NCI-H1417 treated with DMSO at 0.1 percent for 48 hours (cell line): ENCODE data around the gene PTER.

Source experiments
- DNase-seq: peaks from one replicate; lab custom pipeline; 2025; lab: John Stamatoyannopoulos, UW

Gene PTER, protein sequence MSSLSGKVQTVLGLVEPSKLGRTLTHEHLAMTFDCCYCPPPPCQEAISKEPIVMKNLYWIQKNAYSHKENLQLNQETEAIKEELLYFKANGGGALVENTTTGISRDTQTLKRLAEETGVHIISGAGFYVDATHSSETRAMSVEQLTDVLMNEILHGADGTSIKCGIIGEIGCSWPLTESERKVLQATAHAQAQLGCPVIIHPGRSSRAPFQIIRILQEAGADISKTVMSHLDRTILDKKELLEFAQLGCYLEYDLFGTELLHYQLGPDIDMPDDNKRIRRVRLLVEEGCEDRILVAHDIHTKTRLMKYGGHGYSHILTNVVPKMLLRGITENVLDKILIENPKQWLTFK

DNA sequence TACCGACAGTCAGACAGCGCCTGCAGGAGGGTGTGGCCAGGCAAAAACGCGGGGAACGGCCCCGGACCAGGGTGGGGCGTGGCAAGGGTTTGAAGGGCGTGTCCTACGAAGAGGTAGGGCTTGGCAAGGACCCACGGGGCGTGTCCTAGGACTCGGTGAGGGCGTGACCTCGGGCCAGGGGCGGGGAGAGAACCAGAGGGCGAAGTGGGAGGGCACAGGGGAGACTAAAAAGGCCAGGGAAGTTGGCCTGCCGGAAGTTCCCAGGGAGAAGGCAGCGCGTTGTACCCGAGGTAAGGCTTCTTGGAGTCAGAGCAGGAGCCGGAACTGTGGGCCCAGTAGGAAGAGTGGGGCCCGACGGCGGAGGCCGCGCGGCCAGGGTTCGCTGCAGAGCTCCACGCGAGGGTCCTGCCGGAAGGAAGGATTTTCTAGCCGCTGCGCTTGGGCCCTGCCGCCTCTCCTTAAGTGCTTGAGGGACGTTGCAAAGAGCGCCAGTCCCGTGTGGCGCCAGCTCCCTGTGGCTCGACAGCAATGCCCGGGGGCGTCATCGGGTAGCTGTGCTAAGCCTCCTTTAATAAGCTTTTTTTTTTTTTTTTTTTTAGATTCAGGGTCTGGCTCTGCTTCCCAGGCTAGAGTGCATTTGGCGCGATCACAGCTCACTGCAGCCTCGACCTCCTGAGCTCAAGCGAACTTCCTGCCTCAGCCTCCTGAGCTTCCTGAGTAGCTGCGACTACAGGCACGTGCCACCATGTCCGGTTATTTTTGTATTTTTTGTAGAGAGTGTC lies at the start of gene PTER:
PTER (plus strand) TSS at position 253 of the 782 bp plus-strand sequence. CDS start 47,375 bp downstream, outside the sequence.
- peak; percentile 86 for DNase-seq

DNA sequence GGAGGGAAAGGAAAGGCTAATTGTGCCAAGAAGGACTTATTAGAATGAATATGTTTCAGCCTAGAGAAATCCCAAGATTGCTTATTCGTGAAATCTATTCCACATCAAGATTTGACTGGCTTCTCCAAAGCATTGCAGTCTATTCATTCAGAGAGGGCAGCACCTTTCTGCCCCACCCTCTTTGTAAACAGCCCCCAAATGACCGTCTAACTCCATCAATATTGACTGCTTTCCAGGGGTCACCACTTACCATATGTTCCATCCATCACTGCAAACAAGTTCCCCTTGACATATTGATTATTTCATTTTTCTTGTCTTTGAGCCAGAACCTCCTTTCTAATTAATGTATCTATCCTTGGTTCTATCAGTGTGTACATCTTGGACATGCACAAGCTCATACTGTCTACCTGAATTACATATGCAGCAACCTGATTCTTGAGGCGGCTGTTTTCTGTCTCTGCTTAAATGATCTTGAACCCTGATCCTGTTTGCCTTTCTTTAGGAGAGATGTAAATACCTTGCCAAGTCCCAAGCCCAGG lies 44.2 kb upstream of the PTER start:
- no peak for DNase-seq

DNA sequence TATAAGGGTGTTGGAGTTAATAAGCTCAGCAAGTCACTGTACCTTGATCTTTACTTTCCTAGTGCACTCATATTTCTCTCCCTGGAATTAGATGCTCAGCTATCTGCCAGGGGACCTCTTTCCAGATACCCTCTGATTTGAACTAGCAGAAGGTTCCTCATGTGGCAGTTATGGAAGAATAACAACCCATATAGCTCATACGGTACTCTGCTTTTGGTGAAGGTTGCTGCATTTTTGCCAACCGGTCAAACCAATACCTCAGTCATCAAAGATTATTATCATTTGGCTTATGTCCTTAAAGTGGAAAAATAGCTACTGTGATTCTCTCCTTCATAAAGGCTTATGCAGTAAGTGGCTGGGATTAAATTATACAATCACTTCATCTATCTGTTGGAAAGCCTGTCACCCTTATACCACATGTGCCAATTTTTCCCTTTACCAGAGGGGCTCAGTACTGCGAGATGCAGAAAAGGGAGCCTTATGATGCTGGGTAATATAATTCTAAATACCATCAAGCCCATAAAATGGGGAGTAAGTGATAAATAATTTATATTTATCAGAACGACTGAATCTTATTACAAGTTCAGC lies 43.4 kb upstream of the PTER start:
- no peak for DNase-seq

DNA sequence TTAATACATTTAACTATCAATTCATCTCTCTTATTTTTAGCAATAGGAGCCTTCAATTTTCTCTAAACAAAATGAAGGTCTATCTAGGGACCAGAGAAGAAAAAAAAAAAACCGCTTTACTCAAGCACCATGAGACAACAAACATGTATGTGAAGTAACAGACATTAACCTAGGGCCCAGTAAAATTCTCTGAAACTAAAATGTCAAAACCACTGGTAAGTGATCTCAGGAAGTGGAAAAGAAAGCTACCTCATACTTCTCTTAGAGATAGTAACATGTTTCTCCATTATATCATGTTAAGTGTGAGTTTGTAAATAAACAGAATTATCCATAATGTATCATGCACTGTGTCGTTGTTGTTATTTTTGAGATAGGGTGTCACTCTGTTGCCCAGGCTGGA lies 35.4 kb upstream of the PTER start:
- no peak for DNase-seq

DNA sequence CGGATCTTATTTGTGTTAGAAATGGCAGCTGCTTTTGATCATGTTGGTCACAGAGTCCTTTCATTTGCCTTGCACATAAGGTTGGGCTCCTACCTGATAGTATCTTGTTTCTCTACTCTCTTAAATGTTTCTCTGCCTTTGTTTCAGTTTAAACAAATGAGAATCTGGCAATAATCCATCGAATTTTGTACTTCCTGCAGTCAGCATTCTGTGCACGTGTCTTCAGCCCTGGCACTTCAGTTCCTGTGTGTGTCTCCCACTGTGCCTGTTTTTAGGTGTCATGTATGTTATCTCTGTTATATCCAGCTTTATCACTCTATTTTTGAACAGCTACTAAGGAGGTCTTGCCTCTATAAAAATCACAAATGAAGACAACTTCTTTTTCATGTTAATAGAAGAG lies 28.4 kb upstream of the PTER start:
- DNase-seq = no peak

DNA sequence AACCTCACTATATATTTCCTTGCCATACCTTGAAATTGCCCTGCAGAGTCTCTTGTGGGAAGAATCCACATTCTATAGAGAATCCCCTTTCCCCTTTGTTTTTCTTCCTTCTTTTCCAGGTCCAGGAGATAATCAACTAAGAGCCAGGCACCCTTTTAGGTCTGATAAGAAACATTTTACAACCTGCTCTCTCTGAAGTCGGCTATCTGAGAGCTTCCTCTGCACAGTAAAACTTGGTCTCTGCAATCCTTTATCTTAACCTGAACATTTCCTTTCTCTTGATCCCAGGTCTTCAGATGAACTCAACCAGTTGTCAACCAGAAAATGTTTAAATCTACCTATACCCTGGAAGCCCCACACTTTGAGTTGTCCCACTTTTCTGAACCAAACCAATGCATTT lies 19.5 kb upstream of the PTER start:
- DNase-seq = no peak

DNA sequence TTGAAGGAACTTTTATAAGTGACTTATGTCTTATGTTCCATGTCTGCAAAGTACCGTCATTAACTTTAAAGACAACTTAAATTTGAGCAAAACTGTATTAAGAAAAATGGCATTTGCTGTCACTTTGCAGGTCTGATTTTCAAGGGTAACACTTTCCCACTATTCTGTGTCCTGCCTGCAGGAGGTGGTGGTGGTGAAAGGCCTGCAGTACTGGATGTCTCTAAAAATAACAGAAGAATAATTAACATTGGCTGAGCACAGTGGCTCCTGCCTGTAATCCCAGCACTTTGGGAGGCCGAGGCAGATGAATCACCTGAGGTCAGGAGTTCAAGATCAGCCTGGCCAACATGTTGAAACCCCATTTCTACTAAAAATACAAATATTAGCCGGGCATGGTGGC lies 13.2 kb upstream of the PTER start:
- no peak for DNase-seq

DNA sequence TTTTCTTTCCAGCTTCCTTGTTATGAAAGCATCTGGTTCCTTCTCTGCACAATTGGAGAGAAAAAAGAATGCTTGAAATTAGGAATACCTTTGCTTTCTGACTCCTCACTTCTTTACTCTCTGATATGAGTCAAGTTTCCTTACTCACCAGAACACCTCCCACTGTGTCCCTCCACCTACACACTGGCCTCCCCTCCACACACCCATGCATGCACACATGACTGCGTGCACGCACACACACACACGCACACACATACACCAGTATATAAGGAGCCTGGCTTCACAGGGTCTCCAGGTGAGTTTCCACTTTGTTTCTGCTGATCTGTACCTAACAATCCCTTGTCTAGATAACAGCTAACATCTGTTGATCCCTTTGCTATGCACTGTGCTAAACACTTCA lies 11.4 kb upstream of the PTER start:
- no peak for DNase-seq

DNA sequence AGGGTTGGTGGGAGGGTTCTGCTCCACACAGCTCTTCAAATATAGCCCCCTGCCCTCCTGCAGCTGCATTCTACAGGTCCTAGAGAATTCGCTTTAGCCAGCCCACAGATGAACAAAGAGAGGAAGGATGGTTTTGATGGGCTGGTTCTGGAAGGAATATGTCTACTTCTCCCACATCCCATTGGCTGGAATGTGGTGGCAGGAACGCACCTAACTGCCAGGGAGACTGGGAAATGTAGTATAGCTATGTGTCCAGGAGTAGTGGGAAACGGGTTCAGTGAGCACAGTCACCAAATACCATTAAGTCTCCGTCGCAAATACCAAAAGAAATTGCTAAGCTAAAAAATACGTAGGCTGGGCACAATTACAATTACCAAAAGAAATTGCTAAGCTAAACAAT lies 7.3 kb upstream of the PTER start:
- DNase-seq = no peak

DNA sequence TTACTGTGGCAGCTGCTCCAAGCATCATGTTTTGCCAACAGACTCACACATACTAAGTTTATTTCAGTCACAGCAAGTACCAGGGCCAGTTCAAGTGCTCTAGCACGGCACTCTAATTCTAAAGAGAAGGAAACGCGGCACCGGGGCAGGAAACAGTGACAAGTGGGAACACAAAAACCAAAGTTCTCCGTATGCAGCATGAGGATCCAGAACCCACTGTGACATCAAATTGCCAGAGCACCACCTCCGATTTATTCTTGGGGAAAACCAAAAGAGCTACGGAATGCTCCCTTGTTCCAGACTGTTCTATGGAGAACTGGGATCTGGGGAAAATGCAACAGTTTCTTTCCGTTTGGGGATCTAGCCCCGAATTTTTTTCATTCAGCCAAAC lies 448 bp upstream of the PTER start:
- no peak for DNase-seq

DNA sequence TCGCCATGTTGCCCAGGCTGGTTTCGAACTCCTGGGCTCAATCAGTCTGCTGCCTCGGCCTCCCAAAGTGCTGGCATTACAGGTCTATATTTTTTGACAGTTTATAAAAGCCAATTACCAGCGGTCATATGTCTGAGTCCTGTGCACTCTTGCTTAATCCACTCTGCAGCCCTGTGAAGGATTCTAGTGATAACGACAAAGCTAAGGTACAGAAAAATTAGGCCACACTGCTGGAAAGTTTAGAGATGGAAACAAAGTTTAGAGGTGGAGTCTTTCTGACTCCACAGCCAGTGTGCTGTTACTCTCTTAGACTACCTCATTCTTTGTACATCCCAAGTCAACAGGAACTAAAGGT lies 707 bp downstream of the PTER start:
- DNase-seq = no peak

DNA sequence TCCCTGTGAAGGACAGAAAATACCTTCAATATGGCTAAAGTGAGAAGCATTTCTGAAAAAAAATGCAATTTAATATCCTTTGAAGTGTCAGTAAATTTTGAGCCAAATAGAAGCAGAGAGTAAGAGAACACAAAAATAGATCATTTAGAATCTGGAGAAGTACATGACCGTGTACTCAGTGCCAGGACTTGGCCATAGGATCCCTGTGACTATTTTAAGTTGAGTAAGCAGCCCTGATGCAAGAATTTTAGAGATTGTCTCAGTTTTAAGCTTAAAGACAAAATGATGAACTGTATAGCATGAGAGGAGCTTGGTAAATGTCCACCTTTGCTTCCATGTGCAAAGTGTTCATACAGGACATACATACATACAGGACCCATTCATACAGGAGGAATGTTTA lies 2.5 kb downstream of the PTER start:
- no peak for DNase-seq

DNA sequence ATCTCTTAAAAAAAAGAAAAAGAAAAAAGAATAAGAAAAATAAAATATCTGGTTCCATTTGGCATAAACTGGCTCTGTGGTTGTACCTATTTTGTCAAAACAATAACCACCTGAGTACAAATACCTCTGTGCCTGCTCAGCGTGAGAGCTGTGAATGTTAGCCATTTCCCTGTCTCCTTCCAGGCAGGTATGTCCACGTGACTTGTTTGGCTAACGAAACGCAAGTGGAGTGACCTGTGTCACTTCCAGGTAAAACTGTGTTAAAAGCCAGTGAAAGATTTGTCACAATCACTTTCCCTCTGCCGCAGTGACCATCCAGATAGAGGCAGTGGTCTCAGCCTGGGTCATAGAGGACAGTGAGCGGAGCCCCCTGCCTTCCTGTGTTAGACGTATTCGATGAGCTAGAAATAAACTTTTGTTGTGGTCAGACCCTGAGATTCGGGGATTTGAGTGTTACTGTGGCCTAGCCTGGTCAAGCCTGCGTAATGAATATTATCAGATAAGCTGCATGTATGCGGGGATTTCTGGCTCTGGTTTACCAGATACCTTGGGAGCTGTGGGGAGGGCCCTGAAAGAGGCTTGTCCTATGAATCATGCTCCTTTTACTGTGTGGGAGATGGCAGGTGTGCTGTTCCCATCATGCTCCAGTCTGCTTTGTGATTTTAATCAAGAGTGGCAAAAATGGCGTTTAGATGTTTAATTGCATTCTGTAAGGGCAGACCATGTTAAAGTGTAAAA lies 3.8 kb downstream of the PTER start:
- DNase-seq = no peak

DNA sequence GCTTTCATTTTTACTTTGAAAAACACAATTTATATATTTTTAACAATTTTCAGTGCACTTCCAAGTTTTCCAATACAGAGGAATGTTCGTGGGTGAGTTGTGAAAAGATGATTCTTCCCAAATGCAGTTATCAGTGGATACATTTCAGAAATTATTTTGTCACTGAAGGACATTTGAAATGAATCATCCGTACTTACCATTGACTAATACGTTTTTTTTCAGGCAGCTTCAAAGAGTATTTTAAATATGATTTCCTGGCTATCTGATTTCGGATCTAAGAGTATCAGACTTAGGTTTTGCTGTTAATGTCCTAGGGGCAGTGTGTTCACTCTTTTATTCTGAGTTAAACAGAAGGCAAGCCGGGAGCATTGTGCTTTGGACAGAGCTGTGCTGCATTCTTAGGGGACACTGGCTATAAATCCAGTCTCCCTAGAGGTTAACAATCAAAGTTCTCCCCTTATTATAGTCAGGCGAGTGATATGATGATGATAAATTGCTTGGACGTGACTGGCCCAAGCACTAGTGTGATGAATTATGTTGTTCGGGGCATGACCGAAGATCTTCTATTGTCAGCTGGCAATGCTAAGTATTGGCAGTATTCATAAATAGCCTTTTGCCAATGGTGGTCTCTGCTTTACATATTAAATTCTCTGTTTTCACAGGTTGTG lies 4.5 kb downstream of the PTER start:
- no peak for DNase-seq

DNA sequence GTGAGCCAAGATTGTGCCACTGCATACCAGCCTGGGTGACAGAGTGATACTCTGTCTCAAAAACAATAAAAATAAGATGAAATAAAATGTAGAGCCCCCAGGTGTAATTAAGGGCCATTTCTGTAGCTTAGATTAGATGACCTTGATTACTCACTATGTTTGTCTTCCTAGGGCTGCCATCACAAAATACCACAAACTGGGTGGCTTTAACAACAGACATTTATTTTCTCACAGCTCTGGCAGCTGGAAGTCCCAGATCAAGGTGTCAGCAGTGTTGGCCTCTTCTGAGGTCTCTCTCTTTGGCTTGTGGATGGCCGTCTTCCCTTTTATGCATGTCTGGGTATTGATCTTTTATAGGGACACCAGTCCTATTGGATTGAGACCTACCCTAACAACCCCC lies 6.1 kb downstream of the PTER start:
- no peak for DNase-seq

DNA sequence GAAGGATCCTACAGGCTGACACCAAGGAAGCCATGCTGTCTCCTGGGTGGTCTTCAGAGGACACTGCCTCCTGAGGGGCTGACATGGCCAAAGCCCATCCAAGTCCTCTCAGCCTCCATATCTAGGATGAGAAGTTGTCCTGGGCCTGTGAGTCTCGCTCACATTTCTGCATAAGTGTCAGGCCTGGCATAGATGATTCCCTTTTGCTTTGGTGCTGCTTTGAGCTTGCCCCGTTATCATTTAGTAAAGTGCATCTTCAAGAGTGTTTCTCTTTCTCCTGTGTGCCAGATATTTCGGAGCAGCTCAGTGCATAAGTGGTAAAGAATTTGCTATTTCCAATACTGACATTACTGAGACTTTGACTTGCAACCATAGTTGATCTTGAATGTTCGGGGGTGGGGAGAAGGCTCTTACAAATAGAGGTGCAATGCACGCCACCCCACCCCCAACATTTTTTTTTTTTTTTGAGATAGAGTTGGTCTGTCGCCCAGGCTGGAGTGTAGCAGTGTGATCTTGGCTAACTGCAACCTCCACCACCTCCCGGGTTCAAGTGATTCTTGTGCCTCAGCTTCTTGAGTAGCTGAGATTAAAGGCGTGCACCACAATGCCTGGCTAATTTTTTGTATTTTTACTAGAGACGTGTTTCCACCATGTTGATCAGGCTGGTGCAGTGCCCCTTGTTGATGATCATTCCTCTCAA lies 9.1 kb downstream of the PTER start:
- no peak for DNase-seq

DNA sequence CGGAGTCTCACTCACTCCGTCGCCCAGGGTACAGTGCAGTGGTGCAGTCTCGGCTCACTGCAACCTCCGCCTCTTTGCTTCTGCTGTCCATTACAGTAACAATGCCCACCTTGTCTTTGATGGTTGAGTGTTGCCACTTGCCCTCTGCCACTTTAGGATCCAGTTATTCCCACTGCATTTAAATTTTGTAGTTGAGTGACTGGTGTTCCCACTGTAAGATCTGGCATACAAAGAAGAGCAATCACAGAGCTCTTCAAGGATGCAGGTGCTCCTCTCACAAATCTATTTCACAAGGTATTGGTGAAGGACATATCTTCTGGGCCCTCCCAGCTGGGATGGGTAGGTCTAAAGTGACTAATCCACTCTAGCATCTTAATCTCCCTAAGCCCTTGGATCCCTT lies 12.6 kb downstream of the PTER start:
- no peak for DNase-seq

DNA sequence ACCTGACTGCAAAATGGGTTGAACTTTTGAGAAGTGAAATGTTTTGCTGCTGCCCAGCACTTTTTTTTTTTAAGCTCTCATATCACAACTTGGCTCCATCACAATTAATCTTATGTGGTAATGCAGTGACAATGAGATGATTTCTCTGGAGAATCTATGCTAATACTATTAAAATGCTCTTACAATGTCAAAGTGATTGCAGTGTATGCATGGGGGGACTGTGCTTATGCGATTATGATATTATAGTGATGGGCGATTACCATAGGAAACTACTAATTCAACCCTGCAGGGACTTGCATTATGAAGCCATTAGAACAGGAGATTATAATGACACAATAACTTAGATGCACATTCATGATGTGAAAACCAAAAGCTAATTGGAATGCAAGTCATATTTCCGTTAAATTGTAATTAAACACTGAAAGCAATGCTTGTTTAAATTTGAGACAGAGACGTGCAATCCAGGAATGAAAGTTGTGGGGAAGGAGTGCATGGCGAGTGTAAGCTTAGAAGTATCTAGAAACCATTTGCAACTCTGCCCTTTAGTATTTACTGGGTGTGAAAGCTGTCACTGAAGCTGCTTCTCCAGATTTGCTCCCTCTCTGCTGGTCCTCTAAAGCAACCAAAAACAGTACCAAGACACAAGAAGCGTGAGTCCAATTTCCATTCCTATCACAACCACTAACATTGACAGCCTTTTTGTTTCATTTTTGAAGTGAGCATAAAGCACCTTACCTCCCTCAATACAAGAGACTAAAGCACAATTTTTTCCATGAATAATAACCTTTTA lies 21.6 kb downstream of the PTER start:
- no peak for DNase-seq

DNA sequence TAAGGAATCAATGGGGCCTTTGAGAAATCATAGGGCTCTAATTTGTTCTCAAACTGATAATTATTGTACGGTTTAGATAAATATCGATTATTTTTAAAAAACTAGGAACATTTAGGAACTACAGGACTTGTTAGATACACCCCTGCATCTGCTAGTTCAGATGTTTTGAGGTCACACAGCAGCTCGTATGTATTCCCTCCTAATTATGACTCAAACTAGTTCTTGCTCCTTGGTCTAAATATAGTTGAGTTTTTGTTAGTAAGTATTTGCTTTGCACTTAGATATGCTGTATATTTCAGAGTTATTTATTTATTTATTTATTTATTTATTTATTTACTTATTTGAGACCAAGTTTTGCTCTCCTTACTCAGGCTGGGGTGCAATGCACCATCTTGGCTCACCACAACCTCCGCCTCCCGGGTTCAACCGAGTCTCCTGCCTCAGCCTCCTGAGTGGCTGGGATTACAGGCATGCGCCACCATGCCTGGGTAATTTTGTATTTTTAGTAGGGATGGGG lies 22.7 kb downstream of the PTER start:
- DNase-seq = no peak

DNA sequence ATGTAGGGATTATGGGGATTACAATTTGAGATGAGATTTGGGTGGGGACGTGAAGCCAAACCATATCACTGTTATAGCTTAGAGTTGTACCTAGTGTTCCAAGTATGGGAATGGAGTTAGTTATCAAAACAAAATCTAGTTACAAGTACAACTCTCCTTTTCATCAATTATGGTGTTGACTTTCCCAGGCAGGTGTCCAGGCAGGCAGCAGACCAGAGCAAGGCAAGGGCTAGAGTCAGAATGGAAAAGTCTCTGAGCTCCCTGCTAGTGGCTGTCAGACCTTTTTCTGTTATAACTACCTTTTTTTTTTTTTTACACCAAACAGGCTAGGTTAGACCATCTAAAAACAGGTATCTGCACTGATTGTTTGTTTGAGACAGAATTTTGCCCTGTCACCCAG lies 29.2 kb downstream of the PTER start:
- no peak for DNase-seq
